HEK293T (cell line): ENCODE results near the gene UPP2.

Experiments
- ARNT ChIP-seq: fragments of 450-650 bp; IDR thresholded peaks from 2 replicates; pipeline ENCODE4 v1.6.1; 2017; ENCODE audit warnings: mild to moderate bottlenecking
- BHLHE40 ChIP-seq: fragments of 450-650 bp; IDR thresholded peaks from 2 replicates; pipeline ENCODE4 v1.6.1; 2016; ENCODE audit warnings: mild to moderate bottlenecking, moderate library complexity, borderline replicate concordance
- CTBP1 ChIP-seq: fragments of 450-650 bp; IDR thresholded peaks from 2 replicates; pipeline ENCODE4 v1.6.1; 2016; ENCODE audit warnings: borderline replicate concordance
- ELF4 ChIP-seq: fragments of 450-650 bp; IDR thresholded peaks from 2 replicates; pipeline ENCODE4 v1.6.1; 2017; ENCODE audit warnings: antibody characterized with exemption
- FOXA1 ChIP-seq: fragments of 450-650 bp; IDR thresholded peaks from 2 replicates; pipeline ENCODE4 v1.6.1; 2016; ENCODE audit warnings: mild to moderate bottlenecking
- FOXK2 ChIP-seq: fragments of 450-650 bp; IDR thresholded peaks from 2 replicates; pipeline ENCODE4 v1.6.1; 2016; ENCODE audit warnings: mild to moderate bottlenecking
- FOXM1 ChIP-seq: fragments of 450-650 bp; IDR thresholded peaks from 2 replicates; pipeline ENCODE4 v1.6.1; 2017; ENCODE audit warnings: mild to moderate bottlenecking, borderline replicate concordance
- HDGF ChIP-seq: fragments of 450-650 bp; IDR thresholded peaks from 2 replicates; pipeline ENCODE4 v1.6.1; 2017; ENCODE audit warnings: antibody characterized with exemption, borderline replicate concordance
- LEF1 ChIP-seq: fragments of 450-650 bp; IDR thresholded peaks from 2 replicates; pipeline ENCODE4 v1.6.1; 2017; ENCODE audit warnings: mild to moderate bottlenecking, borderline replicate concordance
- SP1 ChIP-seq: fragments of 450-650 bp; IDR thresholded peaks from 2 replicates; pipeline ENCODE4 v1.6.1; 2017
- SUZ12 ChIP-seq: fragments of 450-650 bp; IDR thresholded peaks from 2 replicates; pipeline ENCODE4 v1.6.1; 2016; ENCODE audit warnings: mild to moderate bottlenecking
- TARDBP ChIP-seq: fragments of 450-650 bp; IDR thresholded peaks from 2 replicates; pipeline ENCODE4 v1.6.1; 2016
- ZNF384 ChIP-seq: fragments of 450-650 bp; IDR thresholded peaks from 2 replicates; pipeline ENCODE4 v1.6.1; 2016
- TF ChIP-seq, protein P1 (sequence below): fragments of 450-650 bp; IDR thresholded peaks from 2 replicates; pipeline ENCODE4 v1.6.1; 2016

DNA sequence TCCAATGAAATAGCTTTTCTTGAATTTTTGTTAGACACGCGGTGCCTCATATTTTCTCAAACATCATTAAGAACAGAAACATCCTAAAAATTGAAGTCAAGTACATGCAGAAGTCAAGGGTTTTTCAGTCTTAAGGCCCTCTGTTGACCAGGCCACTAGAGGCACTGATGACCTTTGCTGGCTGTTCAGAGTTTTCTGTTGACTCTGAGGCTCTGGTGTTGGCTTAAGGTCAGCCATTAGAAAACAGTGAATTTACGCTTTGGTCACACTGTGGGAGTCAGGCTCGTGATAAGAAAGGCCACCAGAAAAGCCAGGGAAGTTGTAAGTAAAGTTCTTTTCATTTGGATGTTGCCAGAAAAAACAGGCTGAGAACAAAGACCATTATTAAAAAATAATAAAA lies 5.8 kb upstream of the UPP2 start:
- TF ChIP-seq FOXA1 (no peak), BHLHE40 (no peak), SP1 (no peak), ARNT (no peak), ELF4 (no peak), FOXK2 (no peak), SUZ12 (no peak), LEF1 (no peak), HDGF (no peak), ZNF384 (no peak), FOXM1 (no peak), CTBP1 (no peak), TARDBP (no peak)
- TF ChIP-seq, protein P1, sequence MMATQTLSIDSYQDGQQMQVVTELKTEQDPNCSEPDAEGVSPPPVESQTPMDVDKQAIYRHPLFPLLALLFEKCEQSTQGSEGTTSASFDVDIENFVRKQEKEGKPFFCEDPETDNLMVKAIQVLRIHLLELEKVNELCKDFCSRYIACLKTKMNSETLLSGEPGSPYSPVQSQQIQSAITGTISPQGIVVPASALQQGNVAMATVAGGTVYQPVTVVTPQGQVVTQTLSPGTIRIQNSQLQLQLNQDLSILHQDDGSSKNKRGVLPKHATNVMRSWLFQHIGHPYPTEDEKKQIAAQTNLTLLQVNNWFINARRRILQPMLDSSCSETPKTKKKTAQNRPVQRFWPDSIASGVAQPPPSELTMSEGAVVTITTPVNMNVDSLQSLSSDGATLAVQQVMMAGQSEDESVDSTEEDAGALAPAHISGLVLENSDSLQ, result no peak
